Parathyroid adenoma (tissue), 2 donors: Measurements from ENCODE around the gene MSRB2.

Experiments used
- H2AFZ ChIP-seq: fragments of 300-600 bp; sonication (generic); one replicate; pipeline ENCODE4 v1.7.0; 2017; ENCODE audit warnings: antibody characterized with exemption, mild to moderate bottlenecking
- H3K27ac ChIP-seq: fragments of 300-600 bp; sonication (generic); one replicate; pipeline ENCODE4 v1.7.0; 2017
- H3K27me3 ChIP-seq: fragments of 300-600 bp; sonication (generic); one replicate; pipeline ENCODE4 v1.7.0; 2017; ENCODE audit warnings: low read length; ENCODE audit not compliant: control insufficient read depth, insufficient read depth
- H3K36me3 ChIP-seq: fragments of 300-600 bp; sonication (generic); one replicate; pipeline ENCODE4 v1.7.0; 2017; ENCODE audit warnings: low read length; ENCODE audit not compliant: control insufficient read depth, insufficient read depth
- H3K4me1 ChIP-seq: fragments of 300-600 bp; sonication (generic); one replicate; pipeline ENCODE4 v1.7.0; 2017; ENCODE audit warnings: control low read depth
- H3K4me2 ChIP-seq: fragments of 300-600 bp; sonication (generic); one replicate; pipeline ENCODE4 v1.7.0; 2017; ENCODE audit warnings: low read length
- H3K4me3 ChIP-seq: fragments of 300-600 bp; sonication (generic); one replicate; pipeline ENCODE4 v1.7.0; 2017; ENCODE audit warnings: low read depth, low read length
- H3K79me2 ChIP-seq: fragments of 300-600 bp; sonication (generic); one replicate; pipeline ENCODE4 v1.7.0; 2017; ENCODE audit warnings: control low read depth
- H3K9ac ChIP-seq: fragments of 300-600 bp; sonication (generic); one replicate; pipeline ENCODE4 v1.7.0; 2017; ENCODE audit warnings: mild to moderate bottlenecking
- H3K9me3 ChIP-seq: fragments of 300-600 bp; sonication (generic); one replicate; pipeline ENCODE4 v1.7.0; 2017; ENCODE audit warnings: low read length; ENCODE audit not compliant: control insufficient read depth
- TF ChIP-seq, protein P1 (sequence below): fragments of 300-600 bp; sonication (generic); IDR thresholded peaks from one replicate; pipeline ENCODE4 v1.7.0; 2017; ENCODE audit warnings: antibody characterized with exemption, mild to moderate bottlenecking
- donor health status: primary hyperparathyroidism.

The MSRB2 gene

DNA sequence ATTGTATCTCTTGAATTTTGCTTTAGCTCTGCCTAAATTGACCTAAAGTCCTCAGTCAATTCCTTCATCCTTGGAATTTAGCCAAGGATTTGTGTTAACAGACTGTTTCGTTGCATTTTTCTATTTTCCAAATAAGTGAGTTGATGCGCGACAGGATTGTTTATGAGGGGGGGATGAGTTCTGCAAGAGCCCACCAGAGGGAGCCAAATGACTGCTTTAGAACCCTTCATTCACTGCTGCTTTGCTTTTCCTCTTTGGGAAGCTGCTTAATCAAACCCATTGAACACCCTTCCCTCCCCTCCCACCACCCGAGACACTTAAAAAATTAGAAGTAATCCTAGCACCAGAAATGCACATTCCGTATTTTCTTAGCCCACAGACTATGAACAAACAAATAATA is 63.0 kb downstream of the MSRB2 start:
- no peaks in the 10 kb centered on the region for H3K9me3 ChIP-seq
- H3K4me3 ChIP-seq = no peak overlapping the region
- H3K79me2 ChIP-seq = no peaks in the 10 kb centered on the region
- no peak overlapping the region for H3K27ac ChIP-seq
- TF ChIP-seq, protein P1, sequence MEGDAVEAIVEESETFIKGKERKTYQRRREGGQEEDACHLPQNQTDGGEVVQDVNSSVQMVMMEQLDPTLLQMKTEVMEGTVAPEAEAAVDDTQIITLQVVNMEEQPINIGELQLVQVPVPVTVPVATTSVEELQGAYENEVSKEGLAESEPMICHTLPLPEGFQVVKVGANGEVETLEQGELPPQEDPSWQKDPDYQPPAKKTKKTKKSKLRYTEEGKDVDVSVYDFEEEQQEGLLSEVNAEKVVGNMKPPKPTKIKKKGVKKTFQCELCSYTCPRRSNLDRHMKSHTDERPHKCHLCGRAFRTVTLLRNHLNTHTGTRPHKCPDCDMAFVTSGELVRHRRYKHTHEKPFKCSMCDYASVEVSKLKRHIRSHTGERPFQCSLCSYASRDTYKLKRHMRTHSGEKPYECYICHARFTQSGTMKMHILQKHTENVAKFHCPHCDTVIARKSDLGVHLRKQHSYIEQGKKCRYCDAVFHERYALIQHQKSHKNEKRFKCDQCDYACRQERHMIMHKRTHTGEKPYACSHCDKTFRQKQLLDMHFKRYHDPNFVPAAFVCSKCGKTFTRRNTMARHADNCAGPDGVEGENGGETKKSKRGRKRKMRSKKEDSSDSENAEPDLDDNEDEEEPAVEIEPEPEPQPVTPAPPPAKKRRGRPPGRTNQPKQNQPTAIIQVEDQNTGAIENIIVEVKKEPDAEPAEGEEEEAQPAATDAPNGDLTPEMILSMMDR = peak; percentile 76
- H2AFZ ChIP-seq = peak overlapping the region; percentile 56
- peaks cover 7% of the 10 kb centered on the region for H3K4me1 ChIP-seq
- H3K36me3 ChIP-seq = no peaks in the 10 kb centered on the region
- no peak overlapping the region for H3K9ac ChIP-seq
- no peaks in the 10 kb centered on the region for H3K27me3 ChIP-seq
- H3K4me2 ChIP-seq = peak overlapping the region; percentile 52

DNA sequence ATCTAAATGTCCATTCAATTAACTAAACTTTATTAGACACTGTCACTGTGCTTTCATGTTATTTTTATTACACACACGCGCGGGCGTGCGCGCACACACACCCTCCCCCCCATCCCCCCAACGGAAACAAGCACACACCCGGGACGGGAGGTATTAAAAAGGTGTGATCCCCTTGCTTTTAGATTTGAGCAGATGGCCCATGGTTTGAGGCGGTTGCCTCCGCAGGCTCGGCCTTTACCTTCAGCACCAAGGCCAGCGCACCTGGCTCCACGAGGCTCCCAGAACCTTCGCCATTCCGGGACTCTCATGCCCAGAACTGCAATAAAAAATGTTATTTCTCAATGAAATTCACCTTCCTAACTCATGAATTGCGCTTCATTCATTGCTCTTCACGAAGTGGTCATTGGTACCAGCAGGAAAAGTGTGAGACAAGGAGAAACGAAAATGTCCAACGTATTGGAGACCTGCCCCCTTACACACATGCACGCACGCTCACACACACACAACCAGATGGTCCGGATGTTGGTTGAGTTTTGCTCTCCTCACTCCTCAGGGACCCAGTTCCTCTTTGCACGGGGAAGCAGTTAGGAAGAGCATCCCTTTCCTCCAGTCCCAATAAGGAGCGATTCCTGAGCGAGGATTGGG is 76.0 kb downstream of the MSRB2 start:
- no peak overlapping the region for H2AFZ ChIP-seq
- TF ChIP-seq, protein P1 = no peak
- H3K4me1 ChIP-seq = no peaks in the 10 kb centered on the region
- H3K27me3 ChIP-seq = peaks cover 3% of the 10 kb centered on the region
- no peaks in the 10 kb centered on the region for H3K79me2 ChIP-seq
- no peaks in the 10 kb centered on the region for H3K36me3 ChIP-seq
- no peak overlapping the region for H3K4me2 ChIP-seq
- no peak overlapping the region for H3K4me3 ChIP-seq
- H3K9me3 ChIP-seq = no peaks in the 10 kb centered on the region
- no peak overlapping the region for H3K9ac ChIP-seq
- H3K27ac ChIP-seq = no peak overlapping the region
